Head of caudate nucleus (tissue), 42 donors: ENCODE results near the gene LZTS2.
A peak's percentile ranks its signal among the peaks of the same experiment; 100 is the strongest.
"Not testable (repeated sequence)": the region's sequence is repeated elsewhere in the genome, so short reads cannot be mapped to it uniquely, and the experiment has no call there.

Experiments
- DNase-seq, 42 donors: peaks; one replicate each; pipeline versions ENCODE4 v3.0.0 to v3.0.0-alpha.2; 2020 to 2021; ENCODE audit warnings: mixed read lengths in 7 of 42
- intact Hi-C: fragments of 100-400 bp; cut with DNase I; formaldehyde crosslinking; loops from one replicate; pipeline ENCODE4 v1.15.0; 2022

Gene LZTS2, protein sequence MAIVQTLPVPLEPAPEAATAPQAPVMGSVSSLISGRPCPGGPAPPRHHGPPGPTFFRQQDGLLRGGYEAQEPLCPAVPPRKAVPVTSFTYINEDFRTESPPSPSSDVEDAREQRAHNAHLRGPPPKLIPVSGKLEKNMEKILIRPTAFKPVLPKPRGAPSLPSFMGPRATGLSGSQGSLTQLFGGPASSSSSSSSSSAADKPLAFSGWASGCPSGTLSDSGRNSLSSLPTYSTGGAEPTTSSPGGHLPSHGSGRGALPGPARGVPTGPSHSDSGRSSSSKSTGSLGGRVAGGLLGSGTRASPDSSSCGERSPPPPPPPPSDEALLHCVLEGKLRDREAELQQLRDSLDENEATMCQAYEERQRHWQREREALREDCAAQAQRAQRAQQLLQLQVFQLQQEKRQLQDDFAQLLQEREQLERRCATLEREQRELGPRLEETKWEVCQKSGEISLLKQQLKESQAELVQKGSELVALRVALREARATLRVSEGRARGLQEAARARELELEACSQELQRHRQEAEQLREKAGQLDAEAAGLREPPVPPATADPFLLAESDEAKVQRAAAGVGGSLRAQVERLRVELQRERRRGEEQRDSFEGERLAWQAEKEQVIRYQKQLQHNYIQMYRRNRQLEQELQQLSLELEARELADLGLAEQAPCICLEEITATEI

DNA sequence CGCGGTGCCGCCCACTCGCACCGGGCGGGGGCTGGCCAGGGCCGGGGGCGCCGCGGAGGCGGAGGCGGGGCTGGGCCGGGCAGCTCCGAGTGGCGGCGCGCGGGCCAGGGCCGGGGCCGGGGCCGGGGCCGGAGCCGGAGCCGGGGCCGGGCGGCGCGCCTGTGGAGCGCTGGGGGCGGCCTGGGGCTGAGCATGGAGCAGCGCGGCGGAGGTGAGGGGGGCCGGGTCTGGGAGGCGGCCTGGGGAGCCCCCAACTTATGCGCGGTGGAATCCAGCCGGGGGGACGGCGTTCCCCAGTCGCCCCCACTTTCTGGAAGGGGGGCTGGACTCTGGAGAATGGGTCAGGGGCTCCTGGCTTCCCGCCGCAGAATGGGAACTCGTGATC lies at the start of gene LZTS2:
TSS of gene LZTS2 (plus strand) at position 67 of the 385 bp plus-strand sequence. CDS start 2,731 bp downstream, outside the sequence.
- DNase-seq = peak in 1 of 42 donors; percentile 89
- intact Hi-C loops = loop anchor here (5.0 kb wide), 1 partner anchor 87 kb away; the partner anchor contains the start of gene SLF2

DNA sequence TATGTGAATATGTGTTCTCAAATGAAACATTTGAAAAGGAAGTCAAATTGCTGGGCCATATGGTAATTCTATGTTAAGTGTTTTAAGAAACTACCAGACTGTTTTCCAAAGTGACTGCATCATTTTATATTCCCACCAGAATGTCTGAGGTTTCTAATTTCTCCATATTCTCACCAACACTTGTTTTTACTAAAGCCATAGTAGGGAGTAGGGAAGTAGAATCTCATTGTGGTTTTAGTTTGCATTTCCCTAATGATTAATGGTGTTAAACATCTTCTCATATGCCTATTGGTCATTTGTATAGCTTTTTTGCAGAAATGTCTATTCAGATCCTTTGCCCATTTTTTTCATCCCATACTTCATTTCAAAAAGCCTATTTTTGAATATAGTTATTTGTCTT lies 39.4 kb upstream of the LZTS2 start:
- no peak for DNase-seq
- intact Hi-C loops = no loop called here

DNA sequence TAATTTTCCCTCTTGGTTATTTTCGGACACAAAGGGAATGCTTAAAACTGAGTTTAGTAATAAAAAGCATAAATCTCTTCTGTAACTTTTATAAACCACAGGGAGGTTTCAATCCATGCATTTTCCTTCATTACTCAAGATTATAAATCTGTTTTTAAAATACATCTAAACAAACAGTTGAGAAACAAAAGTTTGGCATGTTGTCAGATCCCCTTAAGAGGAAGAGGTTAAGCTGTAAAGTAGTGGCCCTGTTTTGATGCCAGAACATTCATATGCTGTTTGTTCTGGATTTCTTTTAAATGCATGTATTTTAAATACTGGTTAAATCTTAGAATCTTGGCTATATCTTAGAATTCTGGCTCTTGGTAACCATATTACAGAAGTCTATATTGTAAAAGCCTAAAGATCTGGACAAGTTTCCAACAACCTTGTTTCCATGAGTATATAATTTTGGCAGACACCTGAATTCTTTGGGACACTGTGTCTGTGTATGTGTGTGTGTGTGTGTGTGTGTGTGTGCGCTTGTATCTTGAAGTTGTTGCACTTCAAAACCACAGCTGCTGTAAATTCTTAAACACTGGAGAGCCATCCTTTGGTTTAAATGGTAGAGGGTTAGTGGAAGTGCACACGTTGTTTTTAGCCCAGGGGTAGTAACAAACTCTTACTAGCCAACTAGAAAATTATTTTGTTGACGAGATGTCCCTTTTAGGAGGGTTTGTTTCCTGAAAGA lies 37.1 kb upstream of the LZTS2 start:
- DNase-seq = no peak
- intact Hi-C loops = no loop called here

GRCh38 chr10:100963826-100964225 lies 35.8 kb upstream of the LZTS2 start:
- intact Hi-C loops = no loop called here

GRCh38 chr10:100965820-100966219 lies 33.8 kb upstream of the LZTS2 start:
- intact Hi-C loops = no loop called here

More at GRCh38 chr10:100963826-100964225, 35.8 kb upstream of the LZTS2 start:
- DNase-seq = no peak

DNA sequence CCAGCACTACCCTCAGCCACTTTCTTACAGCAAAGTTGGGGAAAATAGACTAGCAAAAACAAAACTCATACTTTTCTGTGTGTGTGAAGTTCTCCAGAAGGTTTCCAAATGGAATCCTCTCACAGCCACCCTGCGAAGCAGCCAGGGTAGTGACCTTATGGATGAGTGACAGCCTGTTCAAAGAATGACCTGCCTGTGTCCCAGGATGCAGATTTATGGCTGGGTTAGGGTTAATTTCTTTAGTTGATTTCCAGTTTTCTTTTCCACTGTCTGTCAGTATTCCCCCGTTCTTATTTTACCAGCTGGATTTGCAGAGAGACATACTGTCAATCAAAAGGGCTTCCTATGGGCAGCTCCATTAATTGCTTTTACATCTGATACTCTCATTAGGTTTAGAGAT lies 32.7 kb upstream of the LZTS2 start:
- intact Hi-C loops = no loop called here
- no peak for DNase-seq

More at GRCh38 chr10:100965820-100966219, 33.8 kb upstream of the LZTS2 start:
- DNase-seq = no peak

DNA sequence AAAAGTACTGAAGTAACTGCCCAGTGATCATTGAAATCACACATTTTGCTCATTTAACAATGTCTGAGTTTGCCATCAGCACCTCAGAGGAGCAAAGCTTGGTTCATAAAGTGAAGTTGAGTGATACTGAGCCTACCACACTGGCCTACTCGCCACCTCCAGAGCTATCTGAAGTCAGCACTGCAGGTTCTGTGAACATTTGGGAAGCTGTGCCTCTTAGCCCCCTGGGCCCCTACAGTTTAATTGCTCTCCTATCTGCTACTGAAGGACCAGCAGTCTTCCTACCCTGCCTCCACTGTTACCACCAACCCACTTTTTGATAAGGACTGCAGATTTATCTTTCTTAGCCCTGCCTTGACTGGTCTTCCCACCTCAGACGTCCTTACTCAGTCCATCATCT lies 32.3 kb upstream of the LZTS2 start:
- intact Hi-C loops = no loop called here
- DNase-seq = no peak

GRCh38 chr10:100968062-100968736 lies 31.4 kb upstream of the LZTS2 start:
- intact Hi-C loops = no loop called here
- peak in 1 of 42 donors; percentile 24 for DNase-seq

- intact Hi-C loops = no loop called here
- no peak for DNase-seq
Measured at GRCh38 chr10:100968863-100969186, 30.8 kb upstream of the LZTS2 start.

DNA sequence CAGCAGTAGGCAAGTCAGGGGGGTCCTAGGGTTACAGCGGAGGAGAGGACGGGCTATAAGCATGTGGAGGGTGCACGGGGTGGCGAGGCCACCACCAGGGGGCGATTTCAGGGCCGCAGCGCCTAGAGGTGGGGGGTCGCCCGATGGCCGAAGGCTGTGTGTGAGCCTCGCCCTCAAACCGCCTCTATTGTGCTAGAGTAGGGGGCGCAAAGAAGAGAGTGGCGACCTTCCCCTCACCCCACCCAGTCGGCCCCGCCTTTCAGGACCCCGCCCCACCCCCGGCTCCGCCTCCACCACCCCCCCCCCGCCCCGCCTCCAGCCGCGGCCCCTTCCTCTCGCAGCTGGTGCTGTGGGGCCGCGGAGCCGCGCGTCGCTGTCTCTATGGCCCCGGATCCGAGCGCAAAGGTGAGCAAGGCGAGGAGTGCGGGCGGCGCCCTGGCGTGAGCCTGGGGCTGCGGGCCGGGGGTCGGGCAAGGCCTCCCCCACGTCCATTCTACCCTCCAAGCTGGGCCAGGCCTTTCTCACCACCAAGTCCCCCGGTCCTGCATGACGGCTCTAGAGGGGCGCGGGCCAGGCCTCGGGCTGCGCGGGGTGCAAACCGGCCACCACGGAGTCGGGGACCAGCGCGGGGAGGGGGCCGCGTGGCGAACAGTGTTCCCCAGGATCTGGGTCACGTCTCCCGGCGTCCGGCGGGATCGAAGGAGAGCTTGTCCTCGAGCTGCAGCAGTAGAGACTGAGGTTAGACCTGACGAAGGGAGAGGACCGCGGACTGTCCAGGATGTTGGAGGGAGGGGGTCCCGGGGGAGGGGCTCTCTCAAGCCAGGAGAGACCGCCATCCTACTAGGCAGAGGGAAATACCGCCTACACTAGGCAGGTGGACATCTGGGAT lies 30.2 kb upstream of the LZTS2 start, which contains the start of gene SEMA4G:
TSS of gene SEMA4G (plus strand) at position 318 of the 889 bp plus-strand sequence. CDS start 3,409 bp downstream, outside the sequence.
- intact Hi-C loops = no loop called here
- DNase-seq = peak in 30 of 42 donors; percentile 14 to 73 (median 46)

GRCh38 chr10:100970076-100970913 lies 29.3 kb upstream of the LZTS2 start:
- peak in 22 of 42 donors; percentile 21 to 67 (median 42) for DNase-seq
- intact Hi-C loops = no loop called here

DNA sequence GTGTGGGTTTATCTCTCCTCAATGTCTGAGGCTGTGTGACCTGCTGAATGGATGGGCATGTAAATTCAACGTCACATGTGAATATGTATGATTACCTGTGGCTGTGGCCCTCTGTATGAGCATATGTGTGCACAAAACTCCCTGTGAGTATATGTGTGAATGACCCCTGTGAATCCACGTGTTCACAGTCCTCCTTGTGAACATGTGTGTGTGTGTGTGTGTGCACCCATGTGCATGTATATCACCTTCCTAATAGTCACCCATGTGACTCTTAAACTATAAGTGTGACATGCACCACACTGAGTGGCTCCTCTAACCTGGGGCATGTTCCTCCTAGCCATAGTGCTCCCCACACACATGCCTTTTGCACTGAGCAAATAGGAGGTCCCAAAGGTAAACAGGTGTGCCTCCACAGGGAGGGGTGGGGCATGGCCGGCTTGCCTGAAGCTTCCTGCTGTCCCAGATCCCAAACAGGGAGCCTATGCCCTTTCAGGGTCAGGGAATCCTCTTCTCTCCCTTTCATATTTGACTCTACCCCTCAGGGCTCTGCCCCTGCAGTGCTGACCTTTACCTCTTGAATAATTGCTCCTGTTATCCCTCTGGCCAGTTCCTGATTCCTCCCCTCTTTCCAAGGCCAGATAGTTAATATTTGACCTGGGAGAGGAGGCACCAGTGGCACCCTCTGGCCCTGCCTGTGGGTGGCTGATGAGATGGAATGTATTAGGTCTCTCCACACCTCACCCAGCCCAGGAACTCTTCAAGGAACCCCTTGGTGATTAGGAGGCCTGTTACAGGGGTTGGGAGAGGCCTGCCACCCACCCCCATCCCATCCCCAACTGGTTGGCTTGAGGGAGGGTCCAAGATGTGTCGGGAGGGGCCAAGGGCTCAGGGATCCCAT lies 28.4 kb upstream of the LZTS2 start:
- DNase-seq = peak in 1 of 42 donors; percentile 5

GRCh38 chr10:100972115-100972903 lies 27.3 kb upstream of the LZTS2 start:
- intact Hi-C loops = no loop called here

More for the DNA sequence above, 28.4 kb upstream of the LZTS2 start:
- intact Hi-C loops = no loop called here

DNA sequence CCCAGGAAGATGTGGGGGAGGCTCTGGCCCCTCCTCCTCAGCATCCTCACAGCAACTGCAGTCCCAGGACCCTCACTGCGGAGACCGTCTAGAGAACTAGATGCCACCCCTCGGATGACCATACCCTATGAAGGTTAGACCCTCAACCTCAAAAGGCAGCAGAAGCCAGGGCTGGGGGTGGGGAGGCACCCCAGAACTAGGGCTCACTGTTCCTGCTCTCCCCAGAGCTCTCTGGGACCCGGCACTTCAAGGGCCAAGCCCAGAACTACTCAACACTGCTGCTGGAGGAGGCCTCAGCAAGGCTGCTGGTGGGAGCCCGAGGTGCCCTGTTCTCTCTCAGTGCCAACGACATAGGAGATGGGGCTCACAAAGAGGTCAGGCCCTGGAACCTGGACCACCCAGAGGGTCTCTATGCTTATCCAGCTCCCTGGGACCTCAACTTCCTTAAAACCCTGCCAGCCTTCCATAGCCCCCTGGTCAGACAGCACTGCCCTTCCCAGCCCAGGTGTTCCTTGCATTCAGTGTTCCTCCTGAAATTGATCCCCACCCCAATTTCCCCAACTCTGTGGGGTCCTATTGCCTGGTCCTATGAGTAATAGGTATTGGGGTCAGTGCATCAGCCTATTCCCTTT lies 26.6 kb upstream of the LZTS2 start:
- intact Hi-C loops = no loop called here
- peak in 3 of 42 donors; percentile 6 to 27 (median 8) for DNase-seq

More at GRCh38 chr10:100972115-100972903, 27.3 kb upstream of the LZTS2 start:
- DNase-seq = peak in 1 of 42 donors; percentile 7

DNA sequence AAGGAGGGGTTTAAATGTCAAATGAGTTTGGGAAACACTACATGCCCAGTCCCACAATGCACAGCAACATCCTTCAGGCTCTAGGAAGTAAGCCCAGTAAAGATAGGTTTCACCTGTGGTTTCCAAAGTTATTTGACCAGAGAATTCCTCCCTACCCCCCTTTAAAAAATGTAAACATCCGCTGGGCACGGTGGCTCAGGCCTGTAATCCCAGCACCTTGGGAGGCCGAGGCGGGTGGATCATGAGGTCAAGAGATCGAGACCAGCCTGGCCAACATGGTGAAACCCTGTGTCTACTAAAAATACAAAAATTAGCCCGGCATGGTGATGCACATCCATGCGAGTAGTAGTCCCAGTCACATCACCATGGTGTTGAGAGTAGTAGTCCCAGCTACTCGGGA lies 24.2 kb upstream of the LZTS2 start:
- intact Hi-C loops = not testable (repeated sequence)
- DNase-seq = peak in 1 of 42 donors; percentile 3
